Measurements from ENCODE around the gene DAZAP2. TPM values are rescaled to one million over a fixed set of nuclear protein-coding genes. Genes with fewer than 3 reads are reported as not detected.
"Not testable (repeated sequence)": the region's sequence is repeated elsewhere in the genome, so short reads cannot be mapped to it uniquely, and the experiment has no call there.

Gene DAZAP2
- total and polyA plus RNA-seq, 2 experiments from 2014 or later: 277 to 348 TPM

DNA sequence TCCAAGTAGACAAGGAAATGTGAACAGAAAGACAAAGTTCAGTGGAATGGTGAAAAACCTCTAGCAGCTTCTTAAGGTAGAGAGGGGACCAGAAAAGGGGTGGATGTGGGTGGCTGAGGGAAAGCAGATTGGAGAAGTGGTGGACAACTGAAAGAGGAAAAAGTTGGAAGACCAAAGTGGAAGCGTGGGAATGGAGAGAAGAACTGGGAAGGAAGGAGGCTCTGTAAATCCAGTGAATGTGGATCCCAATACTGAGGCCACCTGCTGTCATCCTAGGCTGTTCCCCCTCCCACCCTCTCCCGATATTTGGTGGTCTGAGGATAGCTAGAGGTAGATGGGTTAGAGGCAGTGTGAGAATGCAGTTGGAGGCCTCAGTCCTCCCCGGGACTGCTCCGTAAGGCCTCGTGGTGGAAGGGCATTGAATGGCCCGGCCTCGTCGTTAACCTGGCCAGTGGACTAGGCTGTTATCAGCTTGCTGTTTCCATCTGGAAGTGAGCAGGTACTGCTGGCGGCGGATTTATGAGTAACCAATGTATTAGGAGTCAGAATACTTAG lies 19.9 kb upstream of the DAZAP2 start:
- no peaks in the 10 kb centered on the region for H4K20me1 ChIP-seq (ENCODE audit: insufficient read depth, poor library complexity, severe bottlenecking)
- TF ChIP-seq EZH2 (IDR thresholded peaks at IDR 0.05; ENCODE audit: borderline replicate concordance) (no peak), EZH2phosphoT487 (IDR thresholded peaks at IDR 0.05; ENCODE audit: low read depth, severe bottlenecking, unreplicated experiment) (no peak)
- TF ChIP-seq, protein P1, sequence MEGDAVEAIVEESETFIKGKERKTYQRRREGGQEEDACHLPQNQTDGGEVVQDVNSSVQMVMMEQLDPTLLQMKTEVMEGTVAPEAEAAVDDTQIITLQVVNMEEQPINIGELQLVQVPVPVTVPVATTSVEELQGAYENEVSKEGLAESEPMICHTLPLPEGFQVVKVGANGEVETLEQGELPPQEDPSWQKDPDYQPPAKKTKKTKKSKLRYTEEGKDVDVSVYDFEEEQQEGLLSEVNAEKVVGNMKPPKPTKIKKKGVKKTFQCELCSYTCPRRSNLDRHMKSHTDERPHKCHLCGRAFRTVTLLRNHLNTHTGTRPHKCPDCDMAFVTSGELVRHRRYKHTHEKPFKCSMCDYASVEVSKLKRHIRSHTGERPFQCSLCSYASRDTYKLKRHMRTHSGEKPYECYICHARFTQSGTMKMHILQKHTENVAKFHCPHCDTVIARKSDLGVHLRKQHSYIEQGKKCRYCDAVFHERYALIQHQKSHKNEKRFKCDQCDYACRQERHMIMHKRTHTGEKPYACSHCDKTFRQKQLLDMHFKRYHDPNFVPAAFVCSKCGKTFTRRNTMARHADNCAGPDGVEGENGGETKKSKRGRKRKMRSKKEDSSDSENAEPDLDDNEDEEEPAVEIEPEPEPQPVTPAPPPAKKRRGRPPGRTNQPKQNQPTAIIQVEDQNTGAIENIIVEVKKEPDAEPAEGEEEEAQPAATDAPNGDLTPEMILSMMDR (IDR thresholded peaks at IDR 0.05; ENCODE audit: poor library complexity): no peak
- no peaks in the 10 kb centered on the region for H3K27me3 ChIP-seq
- peaks cover 9% of the 10 kb centered on the region for H3K79me2 ChIP-seq
- H3K4me3 ChIP-seq: peak overlapping the region; percentile 92
- H3K4me1 ChIP-seq (ENCODE audit: insufficient read depth): peaks cover 14% of the 10 kb centered on the region
- peak overlapping the region; percentile 64 for H2AFZ ChIP-seq
- WGBS (ENCODE audit: low lambda C conversion rate, missing lambda C conversion rate): 27% methylated on average over 10 of the region's 10 CpGs
- H3K36me3 ChIP-seq (replicated peaks; ENCODE audit: insufficient read depth, low read depth): no peaks in the 10 kb centered on the region
- peak; percentile 69 for DNase-seq (ENCODE audit: low spot score)
- H3K4me2 ChIP-seq: peak overlapping the region; percentile 82
- no peaks in the 10 kb centered on the region for H3K9me3 ChIP-seq (ENCODE audit: low read depth)
- peak overlapping the region; percentile 83 for H3K27ac ChIP-seq
- H3K9me2 ChIP-seq (replicated peaks; ENCODE audit: insufficient read depth): no peaks in the 10 kb centered on the region

- peaks cover 9% of the 10 kb centered on the region for H3K79me2 ChIP-seq
- TF ChIP-seq, protein P1 (IDR thresholded peaks at IDR 0.05; ENCODE audit: poor library complexity): no peak
- TF ChIP-seq EZH2 (IDR thresholded peaks at IDR 0.05; ENCODE audit: borderline replicate concordance): no peak
- no peak for TF ChIP-seq EZH2phosphoT487 (IDR thresholded peaks at IDR 0.05; ENCODE audit: low read depth, severe bottlenecking, unreplicated experiment)
- H3K4me2 ChIP-seq: peak overlapping the region; percentile 82
- 55% methylated on average over 5 of the region's 5 CpGs for WGBS (ENCODE audit: low lambda C conversion rate, missing lambda C conversion rate)
- no peaks in the 10 kb centered on the region for H3K9me3 ChIP-seq (ENCODE audit: low read depth)
- H3K27me3 ChIP-seq: no peaks in the 10 kb centered on the region
- peaks cover 14% of the 10 kb centered on the region for H3K4me1 ChIP-seq (ENCODE audit: insufficient read depth)
- H4K20me1 ChIP-seq (ENCODE audit: insufficient read depth, poor library complexity, severe bottlenecking): no peaks in the 10 kb centered on the region
- no peak overlapping the region for H2AFZ ChIP-seq
- H3K9me2 ChIP-seq (replicated peaks; ENCODE audit: insufficient read depth): no peaks in the 10 kb centered on the region
- DNase-seq (ENCODE audit: low spot score): no peak
- no peak overlapping the region for H3K4me3 ChIP-seq
- H3K27ac ChIP-seq: peak overlapping the region; percentile 83
- H3K36me3 ChIP-seq (replicated peaks; ENCODE audit: insufficient read depth, low read depth): no peaks in the 10 kb centered on the region
Measured at GRCh38 chr12:51219322-51219721, 19.3 kb upstream of the DAZAP2 start.

DNA sequence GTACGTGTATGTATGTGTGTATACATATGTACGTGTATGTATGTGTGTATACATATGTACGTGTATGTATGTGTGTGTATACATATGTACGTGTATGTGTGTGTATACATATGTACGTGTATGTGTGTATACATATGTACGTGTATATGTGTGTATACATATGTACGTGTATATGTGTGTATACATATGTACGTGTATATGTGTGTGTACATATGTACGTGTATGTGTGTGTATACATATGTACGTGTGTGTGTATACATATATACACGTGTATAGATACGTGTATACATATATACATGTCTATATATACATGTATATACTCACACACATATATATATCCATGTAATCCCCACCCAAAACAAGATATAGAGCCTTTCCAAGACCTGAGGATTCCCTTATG lies 18.8 kb upstream of the DAZAP2 start:
- not testable (repeated sequence) for DNase-seq (ENCODE audit: low spot score); H3K9me3 ChIP-seq (ENCODE audit: low read depth); H3K36me3 ChIP-seq (replicated peaks; ENCODE audit: insufficient read depth, low read depth); H2AFZ ChIP-seq; H3K79me2 ChIP-seq; H4K20me1 ChIP-seq (ENCODE audit: insufficient read depth, poor library complexity, severe bottlenecking); H3K9me2 ChIP-seq (replicated peaks; ENCODE audit: insufficient read depth); H3K4me3 ChIP-seq; H3K27me3 ChIP-seq
- peaks cover 14% of the 10 kb centered on the region for H3K4me1 ChIP-seq (ENCODE audit: insufficient read depth)
- 94% methylated on average over 12 of the region's 12 CpGs for WGBS (ENCODE audit: low lambda C conversion rate, missing lambda C conversion rate)
- peak overlapping the region; percentile 83 for H3K27ac ChIP-seq
- peak overlapping the region; percentile 82 for H3K4me2 ChIP-seq

DNA sequence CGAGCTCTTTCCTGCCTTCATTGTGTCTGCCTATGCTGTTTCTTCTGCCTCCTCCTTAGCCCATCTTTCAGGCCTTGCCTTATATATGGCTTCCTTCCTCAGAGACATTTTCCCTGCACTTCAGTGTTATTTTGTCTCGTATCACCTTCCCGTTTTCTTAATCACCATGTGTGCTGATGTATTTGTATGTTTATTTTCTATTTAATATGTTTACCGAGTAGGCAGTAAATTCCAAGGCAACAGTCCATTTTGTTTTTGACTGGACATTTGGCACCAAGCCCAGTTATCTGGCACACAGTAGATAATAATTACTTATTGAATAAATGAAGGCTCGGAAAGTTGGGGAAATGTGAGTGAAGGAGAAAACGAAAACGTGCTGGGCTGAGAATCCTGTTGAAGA lies 16.2 kb upstream of the DAZAP2 start:
- peaks cover 14% of the 10 kb centered on the region for H3K4me1 ChIP-seq (ENCODE audit: insufficient read depth)
- no peak overlapping the region for H2AFZ ChIP-seq
- H3K9me3 ChIP-seq (ENCODE audit: low read depth): no peaks in the 10 kb centered on the region
- H3K27ac ChIP-seq: no peak overlapping the region
- WGBS (ENCODE audit: low lambda C conversion rate, missing lambda C conversion rate): 54% methylated on average over 7 of the region's 7 CpGs
- no peaks in the 10 kb centered on the region for H4K20me1 ChIP-seq (ENCODE audit: insufficient read depth, poor library complexity, severe bottlenecking)
- H3K4me3 ChIP-seq: no peak overlapping the region
- peaks cover 9% of the 10 kb centered on the region for H3K79me2 ChIP-seq
- no peaks in the 10 kb centered on the region for H3K9me2 ChIP-seq (replicated peaks; ENCODE audit: insufficient read depth)
- no peak for DNase-seq (ENCODE audit: low spot score)
- H3K4me2 ChIP-seq: no peak overlapping the region
- no peaks in the 10 kb centered on the region for H3K36me3 ChIP-seq (replicated peaks; ENCODE audit: insufficient read depth, low read depth)
- TF ChIP-seq, protein P1 (IDR thresholded peaks at IDR 0.05; ENCODE audit: poor library complexity): no peak
- TF ChIP-seq EZH2 (IDR thresholded peaks at IDR 0.05; ENCODE audit: borderline replicate concordance): no peak
- TF ChIP-seq EZH2phosphoT487 (IDR thresholded peaks at IDR 0.05; ENCODE audit: low read depth, severe bottlenecking, unreplicated experiment): no peak
- H3K27me3 ChIP-seq: no peaks in the 10 kb centered on the region

All from hepatocyte (in vitro differentiated cells).